ENCODE data around the gene TBC1D5.

DNA sequence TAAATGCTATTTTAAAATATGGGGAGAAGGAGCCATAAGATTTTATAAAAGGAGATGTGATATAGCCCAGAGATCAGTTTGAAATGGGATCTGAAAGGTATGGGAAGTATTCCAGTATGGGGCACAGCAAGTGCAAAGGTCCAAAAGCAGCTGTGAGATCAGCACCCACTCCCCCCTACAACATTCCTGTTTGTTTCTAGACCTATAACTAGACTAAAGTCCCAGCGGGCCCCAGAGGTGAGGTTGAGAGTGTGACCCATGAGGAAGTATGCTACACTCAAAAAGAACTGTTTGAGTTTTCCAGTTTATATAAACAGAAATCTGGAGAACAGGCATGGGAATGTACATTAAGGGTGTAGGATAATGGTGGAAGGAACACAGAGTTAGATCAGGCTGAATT, 152.5 kb downstream of the TBC1D5 start:
- TF ChIP-seq, protein P1, sequence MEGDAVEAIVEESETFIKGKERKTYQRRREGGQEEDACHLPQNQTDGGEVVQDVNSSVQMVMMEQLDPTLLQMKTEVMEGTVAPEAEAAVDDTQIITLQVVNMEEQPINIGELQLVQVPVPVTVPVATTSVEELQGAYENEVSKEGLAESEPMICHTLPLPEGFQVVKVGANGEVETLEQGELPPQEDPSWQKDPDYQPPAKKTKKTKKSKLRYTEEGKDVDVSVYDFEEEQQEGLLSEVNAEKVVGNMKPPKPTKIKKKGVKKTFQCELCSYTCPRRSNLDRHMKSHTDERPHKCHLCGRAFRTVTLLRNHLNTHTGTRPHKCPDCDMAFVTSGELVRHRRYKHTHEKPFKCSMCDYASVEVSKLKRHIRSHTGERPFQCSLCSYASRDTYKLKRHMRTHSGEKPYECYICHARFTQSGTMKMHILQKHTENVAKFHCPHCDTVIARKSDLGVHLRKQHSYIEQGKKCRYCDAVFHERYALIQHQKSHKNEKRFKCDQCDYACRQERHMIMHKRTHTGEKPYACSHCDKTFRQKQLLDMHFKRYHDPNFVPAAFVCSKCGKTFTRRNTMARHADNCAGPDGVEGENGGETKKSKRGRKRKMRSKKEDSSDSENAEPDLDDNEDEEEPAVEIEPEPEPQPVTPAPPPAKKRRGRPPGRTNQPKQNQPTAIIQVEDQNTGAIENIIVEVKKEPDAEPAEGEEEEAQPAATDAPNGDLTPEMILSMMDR (IDR thresholded peaks at IDR 0.05), result no peak
- TF ChIP-seq POLR2A (IDR thresholded peaks at IDR 0.05), result no peak
